Measurements from ENCODE around the gene USP15. TPM values are rescaled to one million over a fixed set of nuclear protein-coding genes. Genes with fewer than 3 reads are reported as not detected.
"Not testable (repeated sequence)": the region's sequence is repeated elsewhere in the genome, so short reads cannot be mapped to it uniquely, and the experiment has no call there.

Gene USP15
- total RNA-seq, 1 donor from 2014 or later, result 150 TPM

DNA sequence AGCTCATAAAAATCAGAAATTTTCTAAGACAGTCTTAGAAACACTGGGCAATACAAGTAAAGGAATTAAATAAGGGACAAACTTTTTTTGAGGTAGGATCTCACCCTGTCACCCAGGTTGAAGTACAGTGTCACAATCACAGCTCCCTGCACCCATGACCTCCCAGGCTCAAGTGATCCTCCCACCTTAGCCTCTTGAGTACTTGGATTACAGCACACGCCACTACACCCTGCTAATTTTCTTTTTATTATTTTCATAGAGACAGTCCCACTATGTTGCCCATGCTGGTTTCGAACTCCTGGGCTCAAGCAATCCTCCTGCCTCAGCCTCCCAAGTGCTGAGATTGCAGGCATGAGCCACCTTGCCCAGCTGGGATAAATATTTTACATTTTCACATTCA is 90.3 kb downstream of the USP15 start:
- no peaks in the 10 kb centered on the region for H3K9me3 Mint-ChIP-seq
- peaks cover 9% of the 10 kb centered on the region for H3K4me1 Mint-ChIP-seq
- intact Hi-C loops (cut with micrococcal nuclease), result no loop called here
- H3K4me3 Mint-ChIP-seq, result no peak overlapping the region
- no peak for TF ChIP-seq CTCF (IDR thresholded peaks at IDR 0.05)
- ATAC-seq (ENCODE audit: low read depth) (no peak), DNase-seq (no peak)
- POLR2A ChIA-PET, result interaction anchor here (0.7 kb wide), 1 partner anchor 90 kb away, joined by 3 read pairs; the partner anchor contains the start of gene USP15
- H3K27me3 Mint-ChIP-seq, result no peaks in the 10 kb centered on the region
- no peak overlapping the region for H3K27ac Mint-ChIP-seq
- CTCF ChIA-PET, result no interaction called here
- H3K36me3 Mint-ChIP-seq (ENCODE audit: low read depth), result peaks cover 34% of the 10 kb centered on the region

DNA sequence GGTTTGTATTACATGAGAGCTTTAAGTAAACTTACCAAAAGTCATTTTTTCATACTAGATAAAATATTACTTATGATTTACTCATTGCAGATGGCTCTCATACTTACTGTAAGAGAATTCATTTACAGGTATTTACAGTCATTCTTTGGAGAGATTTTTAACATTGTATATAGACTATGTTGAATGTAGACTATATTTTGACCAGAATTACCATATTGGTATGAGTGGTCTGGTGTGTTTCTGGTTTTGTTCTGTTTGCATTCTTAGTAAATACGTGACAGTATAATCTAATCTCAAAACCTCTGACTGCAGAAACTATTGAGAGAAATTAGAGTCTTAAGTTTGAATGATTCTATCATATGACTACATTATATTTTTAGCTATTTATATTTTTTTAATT is 91.1 kb downstream of the USP15 start:
- H3K4me1 Mint-ChIP-seq, result peaks cover 7% of the 10 kb centered on the region
- TF ChIP-seq CTCF (IDR thresholded peaks at IDR 0.05), result no peak
- intact Hi-C loops (cut with micrococcal nuclease), result no loop called here
- peaks cover 34% of the 10 kb centered on the region for H3K36me3 Mint-ChIP-seq (ENCODE audit: low read depth)
- ChIA-PET POLR2A (no interaction called here), CTCF (no interaction called here)
- ATAC-seq (ENCODE audit: low read depth) (no peak), DNase-seq (no peak)
- H3K27me3 Mint-ChIP-seq, result no peaks in the 10 kb centered on the region
- no peak overlapping the region for H3K4me3 Mint-ChIP-seq
- H3K27ac Mint-ChIP-seq, result no peak overlapping the region
- H3K9me3 Mint-ChIP-seq, result no peaks in the 10 kb centered on the region

GRCh38 chr12:62361048-62361447 is 100.8 kb downstream of the USP15 start:
- ChIA-PET CTCF (no interaction called here), POLR2A (no interaction called here)
- no peak overlapping the region for H3K4me3 Mint-ChIP-seq
- H3K9me3 Mint-ChIP-seq, result peaks cover 9% of the 10 kb centered on the region
- no peaks in the 10 kb centered on the region for H3K27me3 Mint-ChIP-seq
- no peak for DNase-seq
- H3K36me3 Mint-ChIP-seq (ENCODE audit: low read depth), result peaks cover 61% of the 10 kb centered on the region
- no peak for TF ChIP-seq CTCF (IDR thresholded peaks at IDR 0.05)
- ATAC-seq (ENCODE audit: low read depth), result no peak
- no peak overlapping the region for H3K27ac Mint-ChIP-seq
- H3K4me1 Mint-ChIP-seq, result peaks cover 13% of the 10 kb centered on the region
- intact Hi-C loops (cut with micrococcal nuclease), result no loop called here

GRCh38 chr12:62363506-62363905 is 103.3 kb downstream of the USP15 start:
- TF ChIP-seq CTCF (IDR thresholded peaks at IDR 0.05), result no peak
- Mint-ChIP-seq H3K4me3 (no peak overlapping the region), H3K4me1 (peaks cover 32% of the 10 kb centered on the region), H3K9me3 (peaks cover 10% of the 10 kb centered on the region), H3K27ac (no peak overlapping the region), H3K27me3 (no peaks in the 10 kb centered on the region), H3K36me3 (ENCODE audit: low read depth) (peaks cover 74% of the 10 kb centered on the region)
- CTCF ChIA-PET, result no interaction called here
- POLR2A ChIA-PET, result no interaction called here
- no peak for DNase-seq
- ATAC-seq (ENCODE audit: low read depth), result no peak
- intact Hi-C loops (cut with micrococcal nuclease), result no loop called here

DNA sequence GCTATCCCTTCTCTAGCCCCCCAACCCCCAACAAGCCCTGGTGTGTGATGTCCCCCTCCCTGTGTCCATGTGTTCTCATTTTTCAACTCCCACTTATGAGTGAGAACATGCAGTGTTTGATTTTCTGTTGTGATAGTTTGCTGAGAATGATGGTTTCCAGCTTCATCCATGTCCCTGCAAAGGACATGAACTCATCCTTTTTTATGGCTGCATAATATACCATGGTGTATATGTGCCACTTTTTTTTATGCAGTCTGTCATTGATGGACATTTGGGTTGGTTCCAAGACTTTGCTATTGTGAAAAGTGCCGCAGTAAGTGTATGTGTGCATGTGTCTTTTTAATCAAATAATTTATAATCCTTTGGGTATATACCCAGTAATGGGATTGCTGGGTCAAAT is 104.5 kb downstream of the USP15 start:
- CTCF ChIA-PET; POLR2A ChIA-PET; H3K27ac Mint-ChIP-seq; DNase-seq; H3K4me3 Mint-ChIP-seq; H3K27me3 Mint-ChIP-seq; intact Hi-C loops (cut with micrococcal nuclease); ATAC-seq (ENCODE audit: low read depth): not testable (repeated sequence)
- Mint-ChIP-seq H3K9me3 (peaks cover 11% of the 10 kb centered on the region), H3K4me1 (peaks cover 33% of the 10 kb centered on the region), H3K36me3 (ENCODE audit: low read depth) (peaks cover 75% of the 10 kb centered on the region)

- H3K4me3 Mint-ChIP-seq; ATAC-seq (ENCODE audit: low read depth); intact Hi-C loops (cut with micrococcal nuclease); DNase-seq; H3K27me3 Mint-ChIP-seq; CTCF ChIA-PET; H3K27ac Mint-ChIP-seq; POLR2A ChIA-PET: not testable (repeated sequence)
- H3K9me3 Mint-ChIP-seq, result peaks cover 11% of the 10 kb centered on the region
- peaks cover 84% of the 10 kb centered on the region for H3K36me3 Mint-ChIP-seq (ENCODE audit: low read depth)
- peaks cover 34% of the 10 kb centered on the region for H3K4me1 Mint-ChIP-seq
Observed at GRCh38 chr12:62365846-62366245, 105.6 kb downstream of the USP15 start.

DNA sequence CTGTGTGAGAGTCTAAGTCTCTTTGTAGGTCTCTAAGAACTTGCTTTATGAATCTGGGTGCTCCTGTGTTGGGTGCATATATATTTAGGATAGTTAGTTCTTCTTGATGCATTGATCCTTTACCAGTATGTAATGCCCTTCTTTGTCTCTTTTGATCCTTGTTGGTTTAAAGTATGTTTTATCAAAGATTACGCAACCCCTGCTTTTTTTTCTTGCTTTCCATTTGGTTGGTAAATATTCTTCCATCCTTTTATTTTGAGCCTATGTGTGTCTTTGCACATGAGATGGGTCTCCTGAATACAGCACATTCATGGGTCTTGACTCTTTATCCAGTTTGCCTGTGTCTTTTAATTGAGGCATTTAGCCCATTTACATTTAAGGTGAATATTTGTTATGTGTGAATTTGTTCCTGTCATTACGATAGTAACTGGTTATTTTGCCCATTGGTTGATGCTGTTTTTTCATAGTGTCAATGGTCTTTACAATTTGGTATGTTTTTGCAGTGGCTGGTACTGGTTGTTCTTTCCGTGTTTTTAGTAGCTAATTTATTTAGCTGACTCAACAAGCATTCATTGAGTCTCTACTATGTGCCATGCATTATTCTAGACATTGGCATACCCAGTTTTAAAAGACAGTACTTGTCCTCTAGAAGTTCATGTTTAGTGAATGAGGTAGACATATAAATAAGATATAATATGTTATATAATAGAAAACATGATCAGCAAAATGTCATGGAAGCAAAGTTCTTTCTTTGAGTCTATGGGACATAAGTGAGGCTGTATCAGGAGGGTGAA is 108.4 kb downstream of the USP15 start:
- H3K4me3 Mint-ChIP-seq, result not testable (repeated sequence)

More for the DNA sequence above, 108.4 kb downstream of the USP15 start:
- Mint-ChIP-seq H3K9me3 (peaks cover 10% of the 10 kb centered on the region), H3K36me3 (ENCODE audit: low read depth) (peaks cover 74% of the 10 kb centered on the region), H3K4me1 (peaks cover 35% of the 10 kb centered on the region)
- DNase-seq; ATAC-seq (ENCODE audit: low read depth); intact Hi-C loops (cut with micrococcal nuclease); H3K27me3 Mint-ChIP-seq; CTCF ChIA-PET; POLR2A ChIA-PET; H3K27ac Mint-ChIP-seq: not testable (repeated sequence)

All from activated B cell treated with CpG ODN at 0.5 μM for 24 hours (primary cell).